ENCODE results near the gene SLX4. TPM values are rescaled to one million over a fixed set of nuclear protein-coding genes. Genes with fewer than 3 reads are reported as not detected.

SLX4 gene
- total and polyA plus RNA-seq, 2 donors (not counting 3 experiments of a cell fraction or from before 2014, with no cell fraction given): 2.9 to 8.9 TPM

DNA sequence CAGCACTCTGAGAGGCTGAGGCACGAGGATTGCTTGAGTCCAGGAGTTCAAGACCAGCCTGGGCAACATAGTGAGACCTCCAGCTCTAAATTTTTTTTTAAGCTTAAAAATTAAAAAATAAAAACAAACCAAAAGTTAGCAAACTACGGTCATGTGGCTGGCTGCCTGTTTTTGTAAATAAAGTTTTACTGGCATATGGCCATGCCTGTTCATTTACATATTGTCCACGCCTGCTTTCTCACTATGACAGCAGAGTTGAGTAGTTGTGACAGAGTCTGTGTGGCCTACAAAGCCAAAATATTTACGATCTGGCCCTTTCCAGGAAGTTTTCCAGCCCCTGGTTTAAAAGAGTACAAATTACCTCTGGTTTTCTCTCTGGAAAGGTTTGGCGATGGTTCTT is 3.3 kb downstream of the SLX4 start:
- intact Hi-C loops (cut with micrococcal nuclease): no loop called here
- Histone ChIP-seq H3K36me3 (ENCODE audit: control insufficient read depth in 2 of 2, extremely low read depth in 1 of 2, insufficient read depth in 2 of 2, low read length in 2 of 2) (no peaks in the 10 kb centered on the region), H3K4me3 (replicated peaks in 1 of 3; ENCODE audit: insufficient read depth in 1 of 3, low read depth in 1 of 3, low read length in 3 of 3) (no peak overlapping the region), H3K9me3 (replicated peaks; ENCODE audit: control insufficient read depth, insufficient read depth, low read length) (no peaks in the 10 kb centered on the region), H3K4me1 (ENCODE audit: control insufficient read depth, extremely low read depth, insufficient read depth, low read length) (peaks cover 9% of the 10 kb centered on the region), H3K9me1 (replicated peaks; ENCODE audit: control insufficient read depth, extremely low read depth, insufficient read depth, low read length) (no peaks in the 10 kb centered on the region), H4K20me1 (replicated peaks; ENCODE audit: control insufficient read depth, extremely low read depth, insufficient read depth, low read length) (no peaks in the 10 kb centered on the region), H3K4me2 (ENCODE audit: insufficient read depth, low read length) (no peak overlapping the region), H3K79me2 (ENCODE audit: control insufficient read depth, insufficient read depth, low read length) (peaks cover 15% of the 10 kb centered on the region), H3K27ac (ENCODE audit: insufficient read depth, low read depth, low read length) (no peak overlapping the region), H2AFZ (ENCODE audit: low read depth, low read length) (no peak overlapping the region), H3K27me3 (ENCODE audit: control insufficient read depth in 2 of 2, insufficient read depth in 2 of 2, low read length in 2 of 2) (no peaks in the 10 kb centered on the region), H3K9ac (replicated peaks; ENCODE audit: extremely low read depth, insufficient read depth, low read length) (no peak overlapping the region)
- ChIA-PET CTCF (interaction anchor here (0.8 kb wide), 1 partner anchor 69 kb away, joined by 3 read pairs; no protein-coding TSS in a partner anchor), POLR2A (no interaction called here)
- FAIRE-seq (no peak), DNase-seq (ENCODE audit: low read depth, low spot score) (no peak)
- TF ChIP-seq FOS (IDR thresholded peaks at IDR 0.05; ENCODE audit: borderline replicate concordance, insufficient read depth, low read length): no peak
- TF ChIP-seq, protein P1, sequence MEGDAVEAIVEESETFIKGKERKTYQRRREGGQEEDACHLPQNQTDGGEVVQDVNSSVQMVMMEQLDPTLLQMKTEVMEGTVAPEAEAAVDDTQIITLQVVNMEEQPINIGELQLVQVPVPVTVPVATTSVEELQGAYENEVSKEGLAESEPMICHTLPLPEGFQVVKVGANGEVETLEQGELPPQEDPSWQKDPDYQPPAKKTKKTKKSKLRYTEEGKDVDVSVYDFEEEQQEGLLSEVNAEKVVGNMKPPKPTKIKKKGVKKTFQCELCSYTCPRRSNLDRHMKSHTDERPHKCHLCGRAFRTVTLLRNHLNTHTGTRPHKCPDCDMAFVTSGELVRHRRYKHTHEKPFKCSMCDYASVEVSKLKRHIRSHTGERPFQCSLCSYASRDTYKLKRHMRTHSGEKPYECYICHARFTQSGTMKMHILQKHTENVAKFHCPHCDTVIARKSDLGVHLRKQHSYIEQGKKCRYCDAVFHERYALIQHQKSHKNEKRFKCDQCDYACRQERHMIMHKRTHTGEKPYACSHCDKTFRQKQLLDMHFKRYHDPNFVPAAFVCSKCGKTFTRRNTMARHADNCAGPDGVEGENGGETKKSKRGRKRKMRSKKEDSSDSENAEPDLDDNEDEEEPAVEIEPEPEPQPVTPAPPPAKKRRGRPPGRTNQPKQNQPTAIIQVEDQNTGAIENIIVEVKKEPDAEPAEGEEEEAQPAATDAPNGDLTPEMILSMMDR (IDR thresholded peaks at IDR 0.05; ENCODE audit: extremely low read depth in 1 of 2, insufficient read depth in 1 of 2, low read depth in 1 of 2, low read length in 2 of 2): no peak
- TF ChIP-seq MYC (IDR thresholded peaks at IDR 0.05; ENCODE audit: low read depth, low read length): no peak
- TF ChIP-seq GATA2 (IDR thresholded peaks at IDR 0.05; ENCODE audit: insufficient read depth, insufficient read length, low read depth, low read length): no peak
- TF ChIP-seq JUN (IDR thresholded peaks at IDR 0.05; ENCODE audit: borderline replicate concordance, insufficient read depth, insufficient read length, low read depth): no peak
- no peak for TF ChIP-seq POLR2AphosphoS5 (IDR thresholded peaks at IDR 0.05; ENCODE audit: insufficient read depth, low read depth, low read length)
- TF ChIP-seq MAX (IDR thresholded peaks at IDR 0.05; ENCODE audit: insufficient read depth, insufficient read length): no peak
- dilution Hi-C loops (cut with MboI; ENCODE audit: extremely low pct_ligation_motif_present, low sequenced_read_pairs): no loop called here
- BruUV-seq (replicated peaks): no TSS peak
